ENCODE results near the gene ZNF454.

GRCh38 chr5:178983728-178984127 is 42.7 kb downstream of the ZNF454 start:
- TF ChIP-seq CTCF (IDR thresholded peaks at IDR 0.05; ENCODE audit: poor library complexity, severe bottlenecking) (no peak), TAF1 (IDR thresholded peaks at IDR 0.05; ENCODE audit: low read depth) (no peak), SMC3 (conservative IDR thresholded peaks at IDR 0.05; ENCODE audit: poor library complexity) (no peak), POLR2AphosphoS5 (IDR thresholded peaks at IDR 0.05) (no peak), EZH2 (IDR thresholded peaks at IDR 0.05; ENCODE audit: borderline replicate concordance, insufficient read depth, low read length, poor library complexity, severe bottlenecking) (no peak), EP300 (conservative IDR thresholded peaks at IDR 0.05; ENCODE audit: poor library complexity, severe bottlenecking) (no peak), RAD21 (conservative IDR thresholded peaks at IDR 0.05) (no peak), MXI1 (conservative IDR thresholded peaks at IDR 0.05; ENCODE audit: poor library complexity, severe bottlenecking) (no peak)
- TF ChIP-seq, protein P1, sequence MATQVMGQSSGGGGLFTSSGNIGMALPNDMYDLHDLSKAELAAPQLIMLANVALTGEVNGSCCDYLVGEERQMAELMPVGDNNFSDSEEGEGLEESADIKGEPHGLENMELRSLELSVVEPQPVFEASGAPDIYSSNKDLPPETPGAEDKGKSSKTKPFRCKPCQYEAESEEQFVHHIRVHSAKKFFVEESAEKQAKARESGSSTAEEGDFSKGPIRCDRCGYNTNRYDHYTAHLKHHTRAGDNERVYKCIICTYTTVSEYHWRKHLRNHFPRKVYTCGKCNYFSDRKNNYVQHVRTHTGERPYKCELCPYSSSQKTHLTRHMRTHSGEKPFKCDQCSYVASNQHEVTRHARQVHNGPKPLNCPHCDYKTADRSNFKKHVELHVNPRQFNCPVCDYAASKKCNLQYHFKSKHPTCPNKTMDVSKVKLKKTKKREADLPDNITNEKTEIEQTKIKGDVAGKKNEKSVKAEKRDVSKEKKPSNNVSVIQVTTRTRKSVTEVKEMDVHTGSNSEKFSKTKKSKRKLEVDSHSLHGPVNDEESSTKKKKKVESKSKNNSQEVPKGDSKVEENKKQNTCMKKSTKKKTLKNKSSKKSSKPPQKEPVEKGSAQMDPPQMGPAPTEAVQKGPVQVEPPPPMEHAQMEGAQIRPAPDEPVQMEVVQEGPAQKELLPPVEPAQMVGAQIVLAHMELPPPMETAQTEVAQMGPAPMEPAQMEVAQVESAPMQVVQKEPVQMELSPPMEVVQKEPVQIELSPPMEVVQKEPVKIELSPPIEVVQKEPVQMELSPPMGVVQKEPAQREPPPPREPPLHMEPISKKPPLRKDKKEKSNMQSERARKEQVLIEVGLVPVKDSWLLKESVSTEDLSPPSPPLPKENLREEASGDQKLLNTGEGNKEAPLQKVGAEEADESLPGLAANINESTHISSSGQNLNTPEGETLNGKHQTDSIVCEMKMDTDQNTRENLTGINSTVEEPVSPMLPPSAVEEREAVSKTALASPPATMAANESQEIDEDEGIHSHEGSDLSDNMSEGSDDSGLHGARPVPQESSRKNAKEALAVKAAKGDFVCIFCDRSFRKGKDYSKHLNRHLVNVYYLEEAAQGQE (IDR thresholded peaks at IDR 0.05; ENCODE audit: borderline replicate concordance): no peak
